ENCODE results near the gene NAV1. TPM values are rescaled to one million over a fixed set of nuclear protein-coding genes. Genes with fewer than 3 reads are reported as not detected.

Gene NAV1
- total and polyA plus RNA-seq, 9 of the 15 experiments (the other 6 are each of a cell fraction or from before 2014, with no cell fraction given) = 0.91 to 16.8 (median 3.2) TPM

- no peak for TF ChIP-seq ZHX1 (conservative IDR thresholded peaks at IDR 0.05; ENCODE audit: low read length)
- TF ChIP-seq, protein P1, sequence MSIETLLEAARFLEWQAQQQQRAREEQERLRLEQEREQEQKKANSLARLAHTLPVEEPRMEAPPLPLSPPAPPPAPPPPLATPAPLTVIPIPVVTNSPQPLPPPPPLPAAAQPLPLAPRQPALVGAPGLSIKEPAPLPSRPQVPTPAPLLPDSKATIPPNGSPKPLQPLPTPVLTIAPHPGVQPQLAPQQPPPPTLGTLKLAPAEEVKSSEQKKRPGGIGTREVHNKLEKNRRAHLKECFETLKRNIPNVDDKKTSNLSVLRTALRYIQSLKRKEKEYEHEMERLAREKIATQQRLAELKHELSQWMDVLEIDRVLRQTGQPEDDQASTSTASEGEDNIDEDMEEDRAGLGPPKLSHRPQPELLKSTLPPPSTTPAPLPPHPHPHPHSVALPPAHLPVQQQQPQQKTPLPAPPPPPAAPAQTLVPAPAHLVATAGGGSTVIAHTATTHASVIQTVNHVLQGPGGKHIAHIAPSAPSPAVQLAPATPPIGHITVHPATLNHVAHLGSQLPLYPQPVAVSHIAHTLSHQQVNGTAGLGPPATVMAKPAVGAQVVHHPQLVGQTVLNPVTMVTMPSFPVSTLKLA (conservative IDR thresholded peaks at IDR 0.05) = 0 out of 4 replicates have a peak, but pooled peaks of 1 of the 2 experiments have one; percentile 25
- no peak for TF ChIP-seq POLR2B (IDR thresholded peaks at IDR 0.05; ENCODE audit: low read depth, partially characterized antibody)
- TF ChIP-seq SNRNP70 (optimal IDR thresholded peaks at IDR 0.05; ENCODE audit: low read depth, low read length) = no peak
- TF ChIP-seq, protein P2, sequence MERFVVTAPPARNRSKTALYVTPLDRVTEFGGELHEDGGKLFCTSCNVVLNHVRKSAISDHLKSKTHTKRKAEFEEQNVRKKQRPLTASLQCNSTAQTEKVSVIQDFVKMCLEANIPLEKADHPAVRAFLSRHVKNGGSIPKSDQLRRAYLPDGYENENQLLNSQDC (CRISPR knock-in tag; IDR thresholded peaks at IDR 0.05) = no peak
- TF ChIP-seq CHD2 (IDR thresholded peaks at IDR 0.05; ENCODE audit: low read depth, low read length) = no peak
- TF ChIP-seq ZKSCAN8 (CRISPR knock-in tag; IDR thresholded peaks at IDR 0.05) = 0 out of 2 replicates have a peak, but pooled peaks have one; percentile 32
- TF ChIP-seq HDAC1 (IDR thresholded peaks at IDR 0.05) = no peak
- no peak for TF ChIP-seq NFIC (IDR thresholded peaks at IDR 0.05)
- no peak for TF ChIP-seq ZNF583 (CRISPR knock-in tag; IDR thresholded peaks at IDR 0.05)
- no peak for TF ChIP-seq STAT5A (IDR thresholded peaks at IDR 0.05; ENCODE audit: borderline replicate concordance, low read length)
- no peak for TF ChIP-seq ARID3B (CRISPR knock-in tag; IDR thresholded peaks at IDR 0.05; ENCODE audit: borderline replicate concordance)
- TF ChIP-seq CREB1 (IDR thresholded peaks at IDR 0.05) = no peak
- TF ChIP-seq CREB1 (CRISPR knock-in tag; IDR thresholded peaks at IDR 0.05) = no peak
- TF ChIP-seq PTRF (tag; IDR thresholded peaks at IDR 0.05) = no peak
- no peak for TF ChIP-seq HLTF (IDR thresholded peaks at IDR 0.05)
- TF ChIP-seq SMC3 (conservative IDR thresholded peaks at IDR 0.05; ENCODE audit: insufficient read depth, low read depth, low read length) = 0 out of 2 replicates have a peak, but pooled peaks have one; percentile 8
Observed at GRCh38 chr1:201543871-201544642, 5.1 kb downstream of the NAV1 start (continued).

Measured in K562 (cell line).